ENCODE results near the gene DFFA. TPM values are rescaled to one million over a fixed set of nuclear protein-coding genes. Genes with fewer than 3 reads are reported as not detected.
A peak's percentile ranks its signal among the peaks of the same experiment; 100 is the strongest.

DFFA gene
- polyA plus RNA-seq, 1 experiment, result 33.6 TPM

GRCh38 chr1:10437052-10437451, 35.3 kb downstream of the DFFA start:
- H3K27ac ChIP-seq (ENCODE audit: low read depth, low read length), result no peak overlapping the region
- CTCF ChIA-PET, result interaction anchor here (1.5 to 3.4 kb wide), 2 partner anchors 57 to 60 kb away, joined by 5 to 21 read pairs; no protein-coding TSS in a partner anchor
- DNase-seq (ENCODE audit: low read depth, low spot score), result no peak
- no peaks in the 10 kb centered on the region for H3K9me3 ChIP-seq (ENCODE audit: control insufficient read depth, insufficient read depth, low read length)
- no peak for TF ChIP-seq CTCF (IDR thresholded peaks at IDR 0.05; ENCODE audit: low read depth, low read length)
- no peaks in the 10 kb centered on the region for H3K27me3 ChIP-seq (ENCODE audit: control insufficient read depth, insufficient read depth, low read length)
- no peak overlapping the region for H3K4me3 ChIP-seq (ENCODE audit: low read depth, low read length)
- POLR2A ChIA-PET, result interaction anchor here (0.6 kb wide), 1 partner anchor 600 kb away, joined by 3 read pairs; no protein-coding TSS in a partner anchor

- no peaks in the 10 kb centered on the region; the same call in 1 of the 2 replicates for H3K9me3 ChIP-seq (ENCODE audit: control insufficient read depth, insufficient read depth, low read length)
- CTCF ChIA-PET, result interaction anchor here (0.9 to 3.9 kb wide), 2 partner anchors 60 to 73 kb away, joined by 3 to 21 read pairs; no protein-coding TSS in a partner anchor
- no peak overlapping the region for H3K27ac ChIP-seq (ENCODE audit: low read depth, low read length)
- no peaks in the 10 kb centered on the region for H3K27me3 ChIP-seq (ENCODE audit: control insufficient read depth, insufficient read depth, low read length)
- no peak for DNase-seq (ENCODE audit: low read depth, low spot score)
- TF ChIP-seq CTCF (IDR thresholded peaks at IDR 0.05; ENCODE audit: low read depth, low read length), result no peak
- POLR2A ChIA-PET, result no interaction called here
- no peak overlapping the region for H3K4me3 ChIP-seq (ENCODE audit: low read depth, low read length)
Measured at GRCh38 chr1:10434590-10434989, 37.7 kb downstream of the DFFA start.

- ChIA-PET CTCF (interaction anchor here (0.9 to 3.9 kb wide), 2 partner anchors 61 to 74 kb away, joined by 3 to 21 read pairs; no protein-coding TSS in a partner anchor), POLR2A (no interaction called here)
- Histone ChIP-seq H3K27ac (ENCODE audit: low read depth, low read length) (no peak overlapping the region), H3K4me3 (ENCODE audit: low read depth, low read length) (no peak overlapping the region), H3K9me3 (ENCODE audit: control insufficient read depth, insufficient read depth, low read length) (no peaks in the 10 kb centered on the region; the same call in 1 of the 2 replicates), H3K27me3 (ENCODE audit: control insufficient read depth, insufficient read depth, low read length) (no peaks in the 10 kb centered on the region)
- DNase-seq (ENCODE audit: low read depth, low spot score), result no peak
- no peak for TF ChIP-seq CTCF (IDR thresholded peaks at IDR 0.05; ENCODE audit: low read depth, low read length)
Measured at GRCh38 chr1:10433790-10434189, 38.5 kb downstream of the DFFA start.

- no peak for TF ChIP-seq CTCF (IDR thresholded peaks at IDR 0.05; ENCODE audit: low read depth, low read length)
Measured at GRCh38 chr1:10432910-10433700, 39.2 kb downstream of the DFFA start.

More at GRCh38 chr1:10432910-10433700, 39.2 kb downstream of the DFFA start:
- peak overlapping the region; percentile 31 for H3K27ac ChIP-seq (ENCODE audit: low read depth, low read length)
- ChIA-PET CTCF (interaction anchor here (3.9 to 4.2 kb wide), 2 partner anchors 9 to 61 kb away, joined by 15 to 21 read pairs; no protein-coding TSS in a partner anchor), POLR2A (no interaction called here)
- H3K27me3 ChIP-seq (ENCODE audit: control insufficient read depth, insufficient read depth, low read length), result no peaks in the 10 kb centered on the region
- H3K9me3 ChIP-seq (ENCODE audit: control insufficient read depth, insufficient read depth, low read length), result no peaks in the 10 kb centered on the region; the same call in 1 of the 2 replicates
- no peak overlapping the region for H3K4me3 ChIP-seq (ENCODE audit: low read depth, low read length)
- no peak for DNase-seq (ENCODE audit: low read depth, low spot score)
